GM12878 (cell line): ENCODE measurements around the gene FUT3. TPM values are rescaled to one million over a fixed set of nuclear protein-coding genes. Genes with fewer than 3 reads are reported as not detected.

ENCODE experiments used
- ATAC-seq: fragments of 200-7000 bp; cut with Tn5 transposase; 3 replicates; pipeline ENCODE4 v1.9.1; 2020; ENCODE audit warnings: mild to moderate bottlenecking, moderate library complexity
- BruUV-seq: library from RNA; stranded (reverse); fragments of 400-500 nt; replicated peaks from 2 replicates; lab custom pipeline; 2021; lab: Mats Ljungman, UMichigan
- CTCF ChIA-PET: fragments of 300-600 bp; sonication (Branson Sonifier 250); formaldehyde crosslinking; extraction: SDS; loops from one replicate; lab custom pipeline; 2021; ENCODE audit warnings: inconsistent platforms; lab: Yijun Ruan, JAX
- POLR2A ChIA-PET: fragments of 350-600 bp; formaldehyde crosslinking; extraction: SDS; loops from one replicate; lab custom pipeline; 2021; ENCODE audit warnings: inconsistent platforms; lab: Charles Lee
- RAD21 ChIA-PET: fragments of 300-600 bp; sonication (Branson Sonifier 250); formaldehyde crosslinking; loops from one replicate; lab custom pipeline; 2023; ENCODE audit warnings: antibody characterized with exemption; ENCODE audit not compliant: unreplicated experiment; lab: Charles Lee
- SMC1A ChIA-PET: fragments of 300-600 bp; sonication (Branson Sonifier 250); formaldehyde crosslinking; loops from one replicate; lab custom pipeline; 2023; ENCODE audit not compliant: unreplicated experiment, uncharacterized antibody; lab: Charles Lee
- DNase-seq: peaks from one replicate; pipeline ENCODE4 v3.0.0-alpha.2; 2011; ENCODE audit warnings: low read depth, low spot score
- FAIRE-seq: peaks from 3 replicates; lab custom pipeline; 2011; peaks lifted over from hg19 to GRCh38; lab: Jason Lieb, UNC
- H2AFZ ChIP-seq: 2 replicates; pipeline ENCODE4 v1.6.0; 2011; ENCODE audit warnings: low read depth, low read length, control low read depth; ENCODE audit not compliant: control insufficient read depth
- H3K27ac ChIP-seq: 2 replicates; pipeline ENCODE4 v1.5.1; 2011; ENCODE audit warnings: control low read depth; ENCODE audit not compliant: control insufficient read depth, insufficient read depth
- H3K27me3 ChIP-seq, 2 experiments: replicated peaks in 1 of 2; 2 replicates each; pipeline versions ENCODE4 v1.6.0 to v1.6.1; 2011; ENCODE audit warnings: low read length in 1 of 2; ENCODE audit not compliant: control insufficient read depth in 2 of 2, insufficient read depth in 2 of 2
- H3K36me3 ChIP-seq, 2 experiments: 2 replicates each; pipeline ENCODE4 v1.5.1; 2011; ENCODE audit warnings: low read length in 1 of 2; ENCODE audit not compliant: control insufficient read depth in 2 of 2, insufficient read depth in 2 of 2
- H3K4me1 ChIP-seq: 2 replicates; pipeline ENCODE4 v1.6.1; 2011; ENCODE audit warnings: mild to moderate bottlenecking, low read length, moderate library complexity, mixed read lengths; ENCODE audit not compliant: control insufficient read depth, insufficient read depth
- H3K4me2 ChIP-seq: 2 replicates; pipeline ENCODE4 v1.6.0; 2011; ENCODE audit warnings: control low read depth; ENCODE audit not compliant: control insufficient read depth, insufficient read depth
- H3K4me3 ChIP-seq: fragments of 200-600 bp; sonication (generic); 2 replicates; pipeline ENCODE4 v1.5.1; 2016
- H3K79me2 ChIP-seq: 2 replicates; pipeline ENCODE4 v1.6.0; 2011; ENCODE audit warnings: low read length; ENCODE audit not compliant: control insufficient read depth, insufficient read depth
- H3K9ac ChIP-seq: 2 replicates; pipeline ENCODE4 v1.8.0; 2011; ENCODE audit warnings: low read length, control low read depth, mixed read lengths; ENCODE audit not compliant: control insufficient read depth, insufficient read depth
- H3K9me3 ChIP-seq: replicated peaks from 3 replicates; pipeline ENCODE4 v1.5.1; 2011; ENCODE audit warnings: mild to moderate bottlenecking, low read length; ENCODE audit not compliant: control insufficient read depth, insufficient read depth
- H4K20me1 ChIP-seq: 2 replicates; pipeline ENCODE4 v1.6.0; 2011; ENCODE audit not compliant: control insufficient read depth, insufficient read depth
- CBX5 ChIP-seq: sonication (generic); IDR thresholded peaks from 2 replicates; pipeline ENCODE4 v1.6.1; 2016; ENCODE audit warnings: low read depth, moderate library complexity, mild to moderate bottlenecking, inconsistent platforms
- CREM ChIP-seq: IDR thresholded peaks from 2 replicates; pipeline ENCODE4 v1.6.1; 2014; ENCODE audit warnings: antibody characterized with exemption, low read depth
- FOS ChIP-seq: IDR thresholded peaks from 3 replicates; pipeline ENCODE4 v1.6.1; 2011; ENCODE audit warnings: borderline replicate concordance; ENCODE audit not compliant: insufficient read length; ENCODE audit errors: extremely low read depth
- HDAC2 ChIP-seq: fragments of 200-600 bp; sonication (generic); IDR thresholded peaks from 2 replicates; pipeline ENCODE4 v1.6.1; 2017
- KAT2A ChIP-seq: conservative IDR thresholded peaks from 2 replicates; pipeline ENCODE4 v1.6.1; 2011; ENCODE audit warnings: low read depth, low read length; ENCODE audit not compliant: control insufficient read depth
- MYB ChIP-seq: fragments of 150-350 bp; IDR thresholded peaks from 2 replicates; pipeline ENCODE4 v1.6.1; 2014; ENCODE audit warnings: mild to moderate bottlenecking, low read depth, low read length, borderline replicate concordance
- NKRF ChIP-seq: fragments of 450-650 bp; conservative IDR thresholded peaks from 2 replicates; pipeline ENCODE4 v1.6.1; 2017; ENCODE audit warnings: mild to moderate bottlenecking, moderate library complexity
- SIN3A ChIP-seq: IDR thresholded peaks from 2 replicates; pipeline ENCODE4 v1.6.1; 2012; ENCODE audit warnings: low read depth, low read length, improper control_type of control experiment
- WGBS: methylation state at CpG from one replicate; pipeline ENCODE4 v1.1.6; 2016; ENCODE audit warnings: low lambda C conversion rate; ENCODE audit not compliant: insufficient replicate concordance, insufficient coverage; ENCODE audit errors: missing lambda C conversion rate; 5-methylcytosine and 5-hydroxymethylcytosine counted together
- in situ Hi-C: fragments of 300-500 bp; cut with MboI; formaldehyde crosslinking; loops from 9 replicates; pipeline ENCODE4 v1.14.3; 2018; ENCODE audit warnings: mixed read lengths
- intact Hi-C: fragments of 100-400 bp; cut with micrococcal nuclease; formaldehyde crosslinking; loops from one replicate; pipeline ENCODE4 v1.14.2; 2022; ENCODE audit not compliant: unreplicated experiment
- polyA plus RNA-seq, 11 experiments: library from polyadenylated mRNA; depleted of rRNA in 4 of 11; unstranded in 6 of 11; stranded (reverse) in 5 of 11; fragments of >200 nt; fragmentation: Nextera tagmentation in 4 of 11; fragmentation: Illumina TruSeq in 1 of 11; extraction: Ambion mirVana in 4 of 11; extraction: Trizol in 1 of 11; gene quantifications; 1 replicate in 1 of 11; 2 replicates in 10 of 11; pipeline versions ENCODE4 v1.2.1 to v1.2.3, GENCODE V29; 2011 to 2016; ENCODE audit warnings: inconsistent platforms in 2 of 11, missing spikeins in 2 of 11, low read depth in 1 of 11
- total RNA-seq, 4 experiments: library from RNA; depleted of rRNA in 3 of 4; stranded (reverse); fragments of >200 nt in 3 of 4; fragmentation: Illumina TruSeq in 1 of 4; extraction: Trizol in 1 of 4; gene quantifications; 2 replicates each; pipeline versions ENCODE4 v1.2.1 to v1.2.3, GENCODE V29; 2013 to 2021

FUT3 gene
- total and polyA plus RNA-seq, 10 of the 15 experiments (the other 5 are each of a cell fraction or from before 2014, with no cell fraction given), result 0.04 to 0.31 (median 0.07) TPM; not detected in 7

GRCh38 chr19:5809469-5809868 lies 41.8 kb downstream of the FUT3 start:
- H3K27ac ChIP-seq, result no peak overlapping the region
- ChIA-PET CTCF (interaction anchor here (0.7 kb wide), 1 partner anchor 29 kb away, joined by 3 read pairs; no protein-coding TSS in a partner anchor), SMC1A (no interaction called here), RAD21 (no interaction called here), POLR2A (interaction anchor here (0.7 kb wide), 1 partner anchor 12 kb away, joined by 5 read pairs; no protein-coding TSS in a partner anchor)
- ATAC-seq (no peak), DNase-seq (no peak), FAIRE-seq (no peak)
- no peaks in the 10 kb centered on the region for H3K36me3 ChIP-seq
- TF ChIP-seq NKRF, result no peak
- intact Hi-C loops, result loop anchor here (10.0 kb wide), 1 partner anchor 215 kb away; no protein-coding TSS in a partner anchor
- no peaks in the 10 kb centered on the region for H3K79me2 ChIP-seq
- no peaks in the 10 kb centered on the region; a peak in 1 of 4 replicates for H3K27me3 ChIP-seq
- BruUV-seq, result no TSS peak
- H4K20me1 ChIP-seq, result no peaks in the 10 kb centered on the region
- no peak overlapping the region for H3K9ac ChIP-seq
- H3K4me1 ChIP-seq, result no peaks in the 10 kb centered on the region
- in situ Hi-C loops, result loop anchor here (5.0 kb wide), 1 partner anchor 213 kb away; no protein-coding TSS in a partner anchor
- no peak overlapping the region for H3K4me2 ChIP-seq
- no peaks in the 10 kb centered on the region for H3K9me3 ChIP-seq
- 31% methylated on average over 9 of the region's 10 CpGs for WGBS
- H2AFZ ChIP-seq, result no peak overlapping the region
- H3K4me3 ChIP-seq, result no peak overlapping the region

GRCh38 chr19:5809053-5809452 lies 42.2 kb downstream of the FUT3 start:
- in situ Hi-C loops, result loop anchor here (5.0 kb wide), 1 partner anchor 213 kb away; no protein-coding TSS in a partner anchor
- Histone ChIP-seq H2AFZ (no peak overlapping the region), H3K4me2 (no peak overlapping the region), H3K9ac (no peak overlapping the region), H3K4me1 (no peaks in the 10 kb centered on the region), H3K36me3 (no peaks in the 10 kb centered on the region), H4K20me1 (no peaks in the 10 kb centered on the region), H3K79me2 (no peaks in the 10 kb centered on the region), H3K4me3 (no peak overlapping the region), H3K27ac (no peak overlapping the region), H3K9me3 (no peaks in the 10 kb centered on the region), H3K27me3 (no peaks in the 10 kb centered on the region; a peak in 1 of 4 replicates)
- no peak for DNase-seq
- CTCF ChIA-PET, result interaction anchor here (0.7 kb wide), 1 partner anchor 29 kb away, joined by 3 read pairs; no protein-coding TSS in a partner anchor
- ATAC-seq, result no peak
- POLR2A ChIA-PET, result interaction anchor here (0.7 kb wide), 1 partner anchor 12 kb away, joined by 5 read pairs; no protein-coding TSS in a partner anchor
- SMC1A ChIA-PET, result no interaction called here
- RAD21 ChIA-PET, result no interaction called here
- 66% methylated on average over 9 of the region's 9 CpGs for WGBS
- intact Hi-C loops, result loop anchor here (10.0 kb wide), 1 partner anchor 216 kb away; no protein-coding TSS in a partner anchor
- no peak for TF ChIP-seq CBX5
- no peak for TF ChIP-seq HDAC2
- no peak for TF ChIP-seq SIN3A
- no peak for TF ChIP-seq KAT2A
- no peak for TF ChIP-seq CREM
- TF ChIP-seq MYB, result no peak
- no peak for TF ChIP-seq FOS
- BruUV-seq, result no TSS peak
- FAIRE-seq, result no peak
